MG63 (cell line): Measurements from ENCODE around the gene HTT-AS. TPM values are rescaled to one million over a fixed set of nuclear protein-coding genes. Genes with fewer than 3 reads are reported as not detected.
A peak's percentile ranks its signal among the peaks of the same experiment; 100 is the strongest.

Experiments used
- DNase-seq: peaks from one replicate; pipeline ENCODE4 v3.0.0-alpha.2; 2020
- H3K27me3 ChIP-seq: fragments of 250-450 bp; sonication (Bioruptor Pico); 2 replicates; pipeline ENCODE4 v1.5.1; 2020; ENCODE audit warnings: mild to moderate bottlenecking, moderate library complexity
- H3K36me3 ChIP-seq: fragments of 250-450 bp; sonication (Bioruptor Pico); 2 replicates; pipeline ENCODE4 v1.5.1; 2020; ENCODE audit warnings: mild to moderate bottlenecking, moderate library complexity
- H3K4me3 ChIP-seq: fragments of 250-450 bp; sonication (Bioruptor Pico); 2 replicates; pipeline ENCODE4 v1.5.1; 2020; ENCODE audit warnings: mild to moderate bottlenecking, moderate library complexity
- H3K9me3 ChIP-seq: fragments of 250-450 bp; sonication (Bioruptor Pico); 2 replicates; pipeline ENCODE4 v1.5.1; 2020; ENCODE audit warnings: mild to moderate bottlenecking, moderate library complexity
- total RNA-seq: library from RNA; depleted of rRNA; stranded (reverse); fragments of >200 nt; shearing (Covaris generic); gene quantifications from 2 replicates; pipeline ENCODE4 v1.2.3, GENCODE V29; 2014; ENCODE audit warnings: low replicate concordance

The HTT-AS gene
- total RNA-seq, 1 experiment from 2014 or later = not detected

DNA sequence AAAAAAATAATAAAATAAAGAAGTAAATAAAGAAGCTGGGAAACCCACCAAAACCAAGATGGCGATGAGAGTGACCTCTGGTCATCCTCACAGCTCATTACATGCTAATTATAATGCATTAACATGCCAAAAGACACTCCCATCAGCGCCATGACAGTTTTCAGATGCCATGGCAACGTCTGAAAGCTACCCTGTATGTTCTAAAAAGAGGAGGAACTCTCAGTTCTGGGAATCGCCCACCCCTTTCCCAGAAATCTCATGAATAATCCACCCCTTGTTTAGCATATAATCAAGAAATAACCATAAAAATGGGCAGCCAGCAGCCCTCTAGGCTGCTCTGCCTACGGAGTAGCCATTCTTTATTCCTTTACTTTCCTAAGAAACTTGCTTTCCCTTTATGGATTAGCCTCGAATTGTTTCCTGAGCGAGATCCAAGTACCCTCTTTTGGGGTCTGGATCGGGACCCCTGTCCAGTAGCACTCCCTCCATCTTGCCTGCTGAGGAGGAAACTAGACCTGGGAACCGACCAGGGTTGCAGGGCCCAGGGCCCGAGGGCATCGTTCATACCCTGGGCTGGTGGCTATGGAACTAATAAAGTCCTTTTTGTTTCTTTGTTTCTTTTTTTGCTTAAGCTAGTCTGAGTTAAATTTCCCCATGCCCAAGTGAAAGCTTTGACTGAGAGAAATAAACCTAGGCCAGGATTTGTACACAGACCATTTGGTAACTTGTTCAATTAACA, 30.9 kb downstream of the HTT-AS start:
- no peaks in the 10 kb centered on the region for H3K9me3 ChIP-seq
- H3K4me3 ChIP-seq = no peak overlapping the region
- no peak for DNase-seq
- H3K36me3 ChIP-seq = no peaks in the 10 kb centered on the region
- H3K27me3 ChIP-seq = no peaks in the 10 kb centered on the region

DNA sequence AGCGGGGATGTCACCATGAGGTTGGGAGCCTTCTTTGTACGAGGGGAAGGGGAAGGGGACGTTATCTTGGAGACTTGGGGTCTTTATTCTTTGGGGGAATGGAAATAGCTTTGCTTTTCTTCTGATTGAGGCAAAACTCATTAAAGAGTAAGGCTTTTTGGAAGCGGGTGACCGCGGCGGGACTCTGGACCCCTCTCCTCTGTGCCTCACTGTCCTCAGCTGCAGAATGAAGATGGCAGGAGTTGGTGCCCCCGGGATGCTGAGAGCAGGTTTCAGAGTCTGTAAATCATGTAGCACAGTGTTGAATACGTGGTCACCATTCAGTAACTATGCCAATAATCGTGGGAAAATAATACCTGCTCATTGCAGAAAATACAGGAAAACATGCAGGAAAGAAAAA, 32.1 kb downstream of the HTT-AS start:
- H3K4me3 ChIP-seq = peak overlapping the region; percentile 46
- H3K36me3 ChIP-seq = no peaks in the 10 kb centered on the region
- no peak for DNase-seq
- no peaks in the 10 kb centered on the region for H3K27me3 ChIP-seq
- H3K9me3 ChIP-seq = no peaks in the 10 kb centered on the region

DNA sequence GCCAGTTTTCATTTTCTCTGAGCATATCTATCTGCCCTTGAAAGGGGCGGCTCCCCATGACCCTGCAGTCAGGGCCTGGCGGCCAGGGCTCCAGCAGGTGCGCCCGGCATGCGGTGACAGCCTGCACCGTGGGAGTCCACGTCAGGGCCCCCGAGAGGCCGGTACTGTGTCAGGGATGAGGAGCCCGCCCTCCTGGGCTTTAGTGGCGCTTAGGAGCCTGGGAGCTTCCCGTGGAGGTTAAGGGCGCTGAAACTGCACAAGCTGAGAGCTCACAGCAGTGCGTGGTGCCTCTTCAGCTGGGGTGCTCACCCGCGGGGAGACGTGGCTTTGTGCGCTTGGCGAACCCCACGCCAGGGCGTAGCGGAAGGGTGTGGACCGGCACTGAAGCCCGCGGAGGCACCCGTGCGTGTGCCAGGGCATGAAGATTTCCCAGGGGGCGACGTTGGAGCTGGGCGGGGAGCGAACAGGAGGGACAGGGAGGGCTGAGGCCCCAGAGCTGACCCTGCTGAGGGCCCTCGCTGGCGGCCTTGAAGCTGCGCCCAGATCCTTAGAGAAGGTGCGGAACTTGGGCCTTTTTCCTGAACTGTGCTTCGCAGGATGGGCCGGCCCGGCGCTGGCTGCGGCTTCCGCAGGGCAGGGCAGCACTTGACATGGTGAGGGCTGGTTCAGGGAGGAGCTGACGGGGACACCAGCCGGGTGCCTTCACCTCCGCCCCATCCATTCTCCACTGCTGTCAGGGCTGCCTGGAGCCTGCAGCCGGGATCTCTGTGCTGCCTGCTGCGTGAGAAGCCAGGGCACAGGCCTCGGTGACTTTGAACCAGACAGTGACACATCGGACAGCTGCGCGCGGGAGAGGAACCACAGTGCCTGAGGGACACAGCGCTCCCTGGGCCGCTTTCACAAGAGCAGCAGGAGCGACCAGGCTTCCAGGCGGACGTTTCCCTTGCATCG, 32.9 kb downstream of the HTT-AS start:
- Histone ChIP-seq H3K36me3 (no peaks in the 10 kb centered on the region), H3K4me3 (peak overlapping the region; percentile 46), H3K9me3 (no peaks in the 10 kb centered on the region), H3K27me3 (no peaks in the 10 kb centered on the region)
- DNase-seq = peak; percentile 57

DNA sequence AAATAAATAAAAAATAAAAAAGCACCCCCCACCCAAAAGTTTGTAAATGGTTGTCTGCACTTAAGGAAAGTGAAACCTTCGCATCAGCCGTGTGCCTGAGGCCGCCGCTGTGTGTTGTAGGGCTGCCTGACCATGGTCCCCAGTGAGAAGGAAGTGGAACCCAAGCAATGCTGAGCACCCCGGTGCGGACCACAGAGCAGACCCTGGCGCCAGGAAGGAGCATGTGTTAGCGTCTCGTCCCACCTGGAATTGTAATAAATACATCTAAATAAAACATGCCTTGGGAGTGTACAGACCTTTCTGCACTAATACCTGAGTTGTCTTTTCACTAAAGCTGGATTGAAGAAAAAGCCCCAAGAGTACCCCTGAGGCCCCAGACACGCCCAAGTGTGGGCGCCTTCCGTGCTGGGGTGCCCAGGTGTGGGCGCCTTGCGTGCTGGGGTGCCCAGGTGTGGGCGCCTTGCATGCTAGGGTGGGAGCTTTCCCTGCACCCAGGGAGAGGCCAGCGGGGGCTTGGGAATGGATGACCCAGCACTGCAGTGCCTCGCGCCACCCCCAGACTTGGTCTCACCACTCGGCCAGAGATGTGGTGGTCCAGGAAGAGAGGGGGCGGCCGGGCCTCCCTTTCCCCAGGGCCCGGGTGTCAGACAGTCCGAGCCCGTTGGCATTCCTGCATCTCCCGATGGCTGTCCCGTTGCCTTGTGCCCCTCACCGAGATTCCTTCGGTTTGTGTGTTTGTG, 33.7 kb downstream of the HTT-AS start:
- H3K36me3 ChIP-seq = no peaks in the 10 kb centered on the region
- H3K4me3 ChIP-seq = peak overlapping the region; percentile 46; the same call in 1 of the 2 replicates
- H3K27me3 ChIP-seq = no peaks in the 10 kb centered on the region
- H3K9me3 ChIP-seq = no peaks in the 10 kb centered on the region
- no peak for DNase-seq

DNA sequence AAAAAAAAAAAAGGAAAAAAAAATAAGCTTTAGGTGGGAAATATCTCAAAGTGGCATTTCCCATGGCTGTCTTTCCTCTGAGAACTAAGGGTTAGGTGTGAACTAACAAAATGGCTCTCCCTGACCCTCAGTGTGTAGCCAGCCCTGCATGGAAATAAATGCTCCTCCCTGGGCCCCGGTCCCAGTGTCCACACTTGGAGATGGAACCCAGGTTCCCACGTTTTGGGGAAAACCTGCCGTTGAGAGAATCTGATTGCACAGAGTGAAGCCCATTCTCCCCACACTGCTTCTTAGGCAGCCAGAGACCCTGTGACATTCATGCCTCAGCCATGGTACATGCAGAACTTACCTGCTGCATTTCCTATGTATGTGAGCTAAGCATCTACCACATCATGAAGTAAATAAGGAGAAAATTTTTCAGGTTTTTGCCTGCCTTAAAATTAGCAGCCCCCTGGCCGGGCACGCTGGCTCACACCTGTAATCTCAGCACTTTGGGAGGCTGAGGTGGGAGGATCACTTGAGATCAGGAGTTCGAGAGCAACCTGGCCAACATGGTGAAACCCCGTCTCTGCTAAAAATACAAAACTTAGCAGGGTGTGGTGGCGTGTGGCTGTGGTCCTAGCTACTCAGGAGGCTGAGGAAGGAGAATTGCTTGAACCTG, 34.5 kb downstream of the HTT-AS start:
- Histone ChIP-seq H3K27me3 (no peaks in the 10 kb centered on the region), H3K36me3 (no peaks in the 10 kb centered on the region), H3K9me3 (no peaks in the 10 kb centered on the region), H3K4me3 (no peak overlapping the region)
- DNase-seq = no peak

DNA sequence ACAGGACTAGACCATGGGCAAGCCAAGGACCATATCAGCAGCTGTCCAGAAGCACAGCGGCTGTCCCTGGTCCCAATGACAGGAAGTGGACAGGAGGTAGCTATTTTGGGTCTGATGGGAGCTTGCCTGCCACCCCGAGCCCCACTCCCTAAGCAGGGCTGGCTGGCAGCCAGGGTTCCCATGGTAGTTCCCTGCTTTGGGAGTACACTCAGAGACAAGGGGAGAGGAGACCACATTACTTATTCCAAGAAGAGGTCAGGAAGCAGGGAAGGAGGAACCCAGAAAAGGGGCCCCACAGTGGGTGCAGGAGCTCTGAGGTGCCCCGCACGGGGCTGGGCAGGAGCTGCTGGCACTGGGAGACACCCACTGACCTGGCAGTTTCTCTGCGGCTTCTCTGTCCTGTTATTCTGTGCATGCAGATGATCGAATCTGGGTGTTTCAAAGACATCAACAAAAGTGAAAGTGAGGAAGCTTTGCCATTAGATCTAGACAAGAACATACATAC, 36.3 kb downstream of the HTT-AS start:
- no peak overlapping the region for H3K4me3 ChIP-seq
- no peaks in the 10 kb centered on the region for H3K36me3 ChIP-seq
- H3K27me3 ChIP-seq = no peaks in the 10 kb centered on the region
- H3K9me3 ChIP-seq = no peaks in the 10 kb centered on the region
- DNase-seq = no peak

DNA sequence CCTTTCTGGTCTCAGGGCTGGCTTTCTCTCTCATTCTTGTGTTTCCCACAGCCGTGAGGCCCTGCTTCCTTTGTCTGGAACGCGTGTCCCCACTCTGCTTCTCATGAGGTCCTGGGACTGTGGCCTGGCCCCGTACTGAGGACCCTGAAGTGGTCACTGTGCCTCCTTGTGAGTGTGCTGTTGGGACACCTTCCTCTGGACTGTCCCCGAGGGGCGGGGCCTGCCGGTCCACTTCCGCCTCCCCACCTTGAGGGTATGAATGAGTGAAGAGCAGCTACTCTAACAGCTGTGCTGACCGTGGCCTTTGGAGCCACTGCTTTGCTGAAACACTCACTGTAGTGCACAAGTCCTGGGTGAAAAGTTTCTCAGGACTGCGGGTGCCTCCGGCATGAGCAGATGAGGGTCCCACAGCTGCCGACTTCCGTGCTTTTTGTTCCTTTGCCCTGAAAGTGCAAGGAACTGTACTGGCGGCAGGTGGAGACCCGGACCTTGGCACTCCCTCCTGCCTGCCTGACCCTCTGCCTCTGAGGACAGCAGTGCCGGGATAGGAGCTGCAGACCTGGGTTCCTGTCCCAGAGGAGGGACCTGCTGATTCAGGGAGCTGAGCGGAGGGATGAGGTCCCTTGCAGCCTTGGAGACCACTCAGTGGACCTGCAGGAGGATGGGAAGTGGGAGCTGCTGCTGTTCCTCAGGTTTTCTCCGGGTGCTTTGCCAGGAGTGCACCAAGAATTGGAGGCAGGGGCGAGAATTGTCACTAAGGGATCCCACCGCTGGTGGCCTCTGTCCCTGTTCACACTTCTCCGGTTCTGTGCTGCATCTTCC, 38.0 kb downstream of the HTT-AS start:
- Histone ChIP-seq H3K9me3 (no peaks in the 10 kb centered on the region), H3K4me3 (no peak overlapping the region), H3K27me3 (no peaks in the 10 kb centered on the region), H3K36me3 (no peaks in the 10 kb centered on the region)
- no peak for DNase-seq

DNA sequence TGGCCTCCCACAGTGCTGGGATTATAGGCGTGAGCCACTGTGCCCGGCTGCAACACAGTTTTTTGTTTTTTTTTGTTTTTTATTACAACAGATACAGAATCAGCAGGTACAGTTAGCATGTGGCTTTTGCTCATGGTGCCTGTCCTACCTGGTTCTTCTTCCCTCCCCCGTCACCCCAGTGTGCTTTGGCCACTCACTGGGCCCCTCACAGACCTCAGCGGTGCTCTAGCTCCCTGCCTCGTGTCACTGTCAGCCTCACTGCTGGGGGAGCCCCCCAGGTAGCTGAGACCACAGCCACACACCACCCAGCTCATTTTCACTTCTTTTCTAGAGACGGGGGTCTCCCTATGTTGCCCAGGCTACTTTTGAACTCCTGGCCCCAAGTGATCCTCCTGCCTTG, 38.7 kb downstream of the HTT-AS start:
- H3K4me3 ChIP-seq = no peak overlapping the region
- no peak for DNase-seq

DNA sequence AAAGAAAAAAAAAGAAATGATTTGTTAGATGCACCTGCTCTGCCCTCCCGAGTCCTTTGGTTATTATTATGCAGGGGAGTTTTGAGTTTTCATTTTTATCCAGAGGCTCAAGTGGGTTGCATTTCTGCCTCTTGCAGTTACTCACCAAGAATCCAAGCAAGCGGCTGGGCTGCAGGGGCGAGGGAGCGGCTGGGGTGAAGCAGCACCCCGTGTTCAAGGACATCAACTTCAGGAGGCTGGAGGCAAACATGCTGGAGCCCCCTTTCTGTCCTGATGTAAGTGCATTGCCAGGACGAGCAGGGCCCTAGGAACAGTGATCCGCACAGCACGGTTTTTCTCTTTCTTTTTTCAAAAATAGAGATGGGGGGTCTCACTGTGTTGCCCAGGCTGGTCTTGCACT, 39.1 kb downstream of the HTT-AS start:
- no peaks in the 10 kb centered on the region for H3K36me3 ChIP-seq
- no peak for DNase-seq
- H3K27me3 ChIP-seq = no peaks in the 10 kb centered on the region
- H3K9me3 ChIP-seq = no peaks in the 10 kb centered on the region
- H3K4me3 ChIP-seq = no peak overlapping the region

More for the DNA sequence above, 38.7 kb downstream of the HTT-AS start:
- Histone ChIP-seq H3K36me3 (no peaks in the 10 kb centered on the region), H3K9me3 (no peaks in the 10 kb centered on the region), H3K27me3 (no peaks in the 10 kb centered on the region)

DNA sequence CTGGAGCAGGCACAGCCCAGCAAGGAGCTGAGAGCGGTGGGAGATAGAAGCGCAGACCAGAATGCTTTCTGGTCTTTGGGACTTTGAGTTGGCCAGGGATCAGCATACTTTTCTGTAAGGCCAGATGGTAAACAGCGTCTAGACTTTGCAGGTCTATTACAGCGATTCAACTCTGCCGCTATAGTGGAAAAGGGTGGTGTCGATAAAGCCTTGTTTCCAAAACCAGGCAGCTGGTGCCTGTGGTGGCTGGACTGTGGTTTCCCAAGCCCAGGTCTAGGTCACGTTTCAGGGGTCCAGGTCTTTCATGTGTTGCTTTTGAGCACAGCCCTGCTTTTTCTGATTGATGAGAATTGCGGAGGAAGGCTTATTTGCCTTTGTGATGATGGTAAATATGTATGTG, 40.1 kb downstream of the HTT-AS start:
- H3K9me3 ChIP-seq = no peaks in the 10 kb centered on the region
- no peak for DNase-seq
- no peaks in the 10 kb centered on the region for H3K27me3 ChIP-seq
- no peaks in the 10 kb centered on the region for H3K36me3 ChIP-seq
- H3K4me3 ChIP-seq = no peak overlapping the region

DNA sequence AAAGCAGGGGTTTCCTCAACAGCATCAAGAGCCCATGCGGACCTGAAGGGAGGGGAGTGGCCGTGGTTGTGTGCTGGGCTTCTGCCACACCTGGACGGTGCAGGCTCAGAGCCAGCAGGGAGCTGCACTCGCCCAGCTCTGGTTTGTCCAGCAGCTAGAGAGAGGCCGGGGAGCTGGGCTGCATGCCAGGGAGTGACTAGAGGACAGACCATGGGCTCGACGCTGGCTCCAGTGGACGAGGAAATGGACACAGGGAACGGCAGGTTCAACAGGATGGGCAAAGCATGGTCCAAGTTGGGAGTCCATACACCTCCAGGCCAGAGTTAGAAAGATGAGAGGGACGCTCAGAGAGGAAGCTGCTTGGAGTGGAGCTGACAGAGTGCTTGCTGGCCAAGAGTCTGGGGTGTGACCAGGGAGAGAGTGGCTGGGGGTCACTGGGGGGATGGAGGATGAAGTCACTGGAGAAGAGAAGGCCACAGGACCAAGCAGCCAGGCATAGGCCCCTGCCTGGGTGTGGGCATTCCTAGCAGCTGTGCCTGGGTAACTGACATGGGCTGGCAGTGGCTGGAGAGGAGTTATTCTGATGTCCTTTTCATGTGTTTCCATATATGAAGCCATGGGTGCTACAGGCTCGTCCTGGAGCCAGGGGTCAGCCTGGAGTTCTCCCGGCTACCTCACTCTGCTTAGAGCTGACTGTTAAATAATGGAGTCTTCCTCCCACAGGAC, 42.8 kb downstream of the HTT-AS start:
- no peaks in the 10 kb centered on the region for H3K9me3 ChIP-seq
- H3K36me3 ChIP-seq = no peaks in the 10 kb centered on the region
- no peaks in the 10 kb centered on the region for H3K27me3 ChIP-seq
- DNase-seq = no peak
- no peak overlapping the region for H3K4me3 ChIP-seq

DNA sequence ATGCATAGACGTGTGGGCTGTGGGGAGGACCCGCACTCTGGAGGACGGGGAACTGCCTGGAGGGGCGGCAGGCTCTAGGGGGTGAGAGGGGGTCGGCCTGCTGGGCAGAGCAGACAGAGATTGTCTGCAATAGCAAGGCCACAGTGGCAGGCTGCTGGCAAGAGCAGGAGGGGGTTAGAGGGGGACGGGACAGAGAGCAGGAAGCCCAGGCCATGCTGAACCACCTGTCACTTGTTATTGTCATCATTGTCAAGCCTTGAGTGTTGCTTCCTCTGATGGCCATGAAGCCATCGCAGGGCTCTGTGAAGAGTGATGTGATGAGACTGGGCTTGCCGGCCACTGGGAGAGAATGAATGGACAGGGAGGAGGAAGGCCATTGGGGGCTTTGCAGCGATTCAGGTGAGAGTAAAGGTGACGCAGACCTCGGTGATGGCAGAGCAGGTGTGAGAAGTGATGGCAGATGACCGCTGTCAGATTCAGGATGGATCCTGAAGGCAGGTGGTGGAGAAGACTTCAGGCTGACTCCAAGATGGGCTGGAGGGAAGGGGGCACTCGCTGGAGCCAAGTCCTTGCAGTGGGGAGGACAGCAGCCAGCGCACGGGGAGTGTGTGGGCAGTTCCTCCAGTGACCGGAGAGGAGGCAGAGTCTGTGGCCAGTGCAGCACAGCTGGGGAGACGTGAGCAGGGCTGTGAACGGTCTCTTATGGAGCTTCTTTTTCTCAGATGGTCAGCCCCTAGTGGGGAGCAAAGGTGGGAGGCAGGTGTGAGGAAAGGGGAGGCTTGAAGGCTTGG, 43.6 kb downstream of the HTT-AS start:
- H3K4me3 ChIP-seq = no peak overlapping the region
- no peak for DNase-seq
- H3K36me3 ChIP-seq = no peaks in the 10 kb centered on the region
- no peaks in the 10 kb centered on the region for H3K9me3 ChIP-seq
- H3K27me3 ChIP-seq = no peaks in the 10 kb centered on the region

DNA sequence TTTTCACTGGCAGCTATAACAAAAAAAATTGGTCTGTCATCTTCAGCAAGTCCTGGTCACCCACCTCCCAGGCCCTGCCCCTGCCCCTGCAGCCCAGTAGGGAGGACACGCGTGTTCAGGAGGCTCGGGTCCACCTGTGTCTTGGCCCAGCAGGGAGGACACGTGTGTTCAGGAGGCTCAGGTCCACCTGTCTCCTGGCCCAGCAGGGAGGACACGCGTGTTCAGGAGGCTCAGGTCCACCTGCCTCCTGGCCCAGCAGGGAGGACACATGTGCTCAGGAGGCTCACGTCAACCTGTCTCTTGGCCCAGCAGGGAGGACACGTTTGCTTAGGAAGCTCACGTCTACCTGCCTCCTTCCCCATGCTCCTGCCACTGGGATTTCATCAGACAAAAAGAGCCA, 44.9 kb downstream of the HTT-AS start:
- H3K36me3 ChIP-seq = no peaks in the 10 kb centered on the region
- no peaks in the 10 kb centered on the region for H3K9me3 ChIP-seq
- no peak for DNase-seq
- no peaks in the 10 kb centered on the region for H3K27me3 ChIP-seq
- H3K4me3 ChIP-seq = no peak overlapping the region

DNA sequence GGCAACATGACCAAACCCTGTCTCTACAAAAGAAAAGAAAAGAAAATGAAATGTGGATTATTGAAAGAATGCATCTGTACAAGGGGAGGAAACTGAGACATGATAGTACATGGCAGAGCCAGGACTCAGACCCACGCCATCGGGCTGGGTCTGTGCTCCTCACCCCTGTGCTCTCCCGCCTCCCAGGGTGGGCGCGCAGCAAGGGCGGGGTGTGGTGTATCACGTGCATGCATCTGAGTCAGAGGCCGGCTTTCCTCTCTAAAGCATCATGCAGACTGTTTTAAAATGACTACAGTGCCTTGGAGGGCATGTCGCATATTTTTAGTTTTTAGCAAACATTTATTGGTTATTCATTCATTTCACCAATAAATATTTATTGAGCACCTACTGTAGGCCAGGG, 47.8 kb downstream of the HTT-AS start:
- Histone ChIP-seq H3K36me3 (no peaks in the 10 kb centered on the region), H3K9me3 (no peaks in the 10 kb centered on the region), H3K4me3 (no peak overlapping the region), H3K27me3 (no peaks in the 10 kb centered on the region)
- no peak for DNase-seq
